SK-N-MC (cell line): ENCODE measurements around the gene CARMIL1.

Source experiments
- DNase-seq: peaks from one replicate; pipeline ENCODE4 v3.0.0-alpha.2; 2011; ENCODE audit warnings: low read depth, low spot score
- H3K27ac ChIP-seq: fragments of 200-600 bp; sonication (generic); 2 replicates; pipeline ENCODE4 v1.5.1; 2016; ENCODE audit warnings: mixed run types
- H3K36me3 ChIP-seq: fragments of 200-600 bp; sonication (generic); 2 replicates; pipeline ENCODE4 v1.6.1; 2017; ENCODE audit warnings: antibody characterized with exemption, low read length, mixed read lengths; ENCODE audit not compliant: insufficient read depth
- H3K4me3 ChIP-seq: fragments of 200-600 bp; sonication (generic); 2 replicates; pipeline ENCODE4 v1.5.1; 2016
- H3K9ac ChIP-seq: fragments of 200-600 bp; sonication (generic); 2 replicates; pipeline ENCODE4 v1.8.0; 2017; ENCODE audit warnings: mixed run types, mixed read lengths; ENCODE audit not compliant: insufficient read length
- H3K9me3 ChIP-seq: fragments of 200-600 bp; sonication (generic); 2 replicates; pipeline ENCODE4 v1.6.1; 2017; ENCODE audit warnings: low read depth, mild to moderate bottlenecking, antibody characterized with exemption, low read length, moderate library complexity, mixed read lengths
- EZH2 ChIP-seq: fragments of 200-600 bp; sonication (generic); IDR thresholded peaks from one replicate; pipeline ENCODE4 v1.6.1; 2017; ENCODE audit warnings: antibody characterized with exemption
- FOXP2 ChIP-seq: optimal IDR thresholded peaks from 2 replicates; pipeline ENCODE3; 2011; ENCODE audit warnings: mild to moderate bottlenecking, moderate library complexity; ENCODE audit not compliant: insufficient read depth; ENCODE audit errors: extremely low read length, control extremely low read depth
- POLR2AphosphoS5 ChIP-seq: IDR thresholded peaks from 2 replicates; pipeline ENCODE4 v1.6.1; 2012; ENCODE audit warnings: mild to moderate bottlenecking, low read depth, low read length, borderline replicate concordance

The CARMIL1 gene

GRCh38 chr6:25309886-25310285, 30.7 kb downstream of the CARMIL1 start:
- Histone ChIP-seq H3K36me3 (no peaks in the 10 kb centered on the region), H3K27ac (no peak overlapping the region), H3K4me3 (no peak overlapping the region), H3K9me3 (no peaks in the 10 kb centered on the region), H3K9ac (no peak overlapping the region)
- DNase-seq: no peak
- no peak for TF ChIP-seq EZH2
- TF ChIP-seq FOXP2: no peak
- no peak for TF ChIP-seq POLR2AphosphoS5

GRCh38 chr6:25311331-25311840, 32.2 kb downstream of the CARMIL1 start:
- Histone ChIP-seq H3K4me3 (no peak overlapping the region), H3K9me3 (no peaks in the 10 kb centered on the region), H3K9ac (no peak overlapping the region), H3K36me3 (no peaks in the 10 kb centered on the region), H3K27ac (no peak overlapping the region)
- DNase-seq: no peak
- TF ChIP-seq FOXP2 (no peak), EZH2 (no peak), POLR2AphosphoS5 (no peak)

GRCh38 chr6:25312034-25312620, 33.0 kb downstream of the CARMIL1 start:
- peak overlapping the region; percentile 40 for H3K27ac ChIP-seq
- H3K36me3 ChIP-seq: no peaks in the 10 kb centered on the region
- TF ChIP-seq POLR2AphosphoS5 (no peak), FOXP2 (no peak), EZH2 (no peak)
- H3K4me3 ChIP-seq: peak overlapping the region; percentile 30
- DNase-seq: peak; percentile 53
- no peak overlapping the region for H3K9ac ChIP-seq
- H3K9me3 ChIP-seq: no peaks in the 10 kb centered on the region

- Histone ChIP-seq H3K27ac (peak overlapping the region; percentile 40; the same call in 1 of the 2 replicates), H3K36me3 (no peaks in the 10 kb centered on the region), H3K9me3 (no peaks in the 10 kb centered on the region), H3K4me3 (peak overlapping the region; percentile 30), H3K9ac (no peak overlapping the region)
- TF ChIP-seq POLR2AphosphoS5 (no peak), FOXP2 (no peak), EZH2 (no peak)
- no peak for DNase-seq
Measured at GRCh38 chr6:25312703-25313102, 33.5 kb downstream of the CARMIL1 start.

- Histone ChIP-seq H3K36me3 (no peaks in the 10 kb centered on the region), H3K27ac (no peak overlapping the region), H3K4me3 (no peak overlapping the region), H3K9me3 (no peaks in the 10 kb centered on the region), H3K9ac (no peak overlapping the region)
- no peak for DNase-seq
- TF ChIP-seq EZH2 (no peak), POLR2AphosphoS5 (no peak), FOXP2 (no peak)
Measured at GRCh38 chr6:25314509-25315175, 35.5 kb downstream of the CARMIL1 start.

GRCh38 chr6:25315194-25316177, 36.3 kb downstream of the CARMIL1 start:
- Histone ChIP-seq H3K9me3 (no peaks in the 10 kb centered on the region), H3K9ac (no peak overlapping the region), H3K4me3 (no peak overlapping the region), H3K36me3 (no peaks in the 10 kb centered on the region), H3K27ac (no peak overlapping the region)
- no peak for TF ChIP-seq POLR2AphosphoS5
- no peak for TF ChIP-seq EZH2
- TF ChIP-seq FOXP2: no peak
- no peak for DNase-seq

GRCh38 chr6:25316626-25317025, 37.5 kb downstream of the CARMIL1 start:
- no peak for DNase-seq
- Histone ChIP-seq H3K9ac (no peak overlapping the region), H3K27ac (no peak overlapping the region), H3K9me3 (no peaks in the 10 kb centered on the region), H3K4me3 (no peak overlapping the region), H3K36me3 (no peaks in the 10 kb centered on the region)
- no peak for TF ChIP-seq FOXP2
- TF ChIP-seq POLR2AphosphoS5: no peak
- TF ChIP-seq EZH2: no peak

GRCh38 chr6:25318589-25318988, 39.4 kb downstream of the CARMIL1 start:
- no peak overlapping the region for H3K27ac ChIP-seq
- TF ChIP-seq FOXP2 (no peak), POLR2AphosphoS5 (no peak), EZH2 (no peak)
- no peaks in the 10 kb centered on the region for H3K36me3 ChIP-seq
- no peak for DNase-seq
- no peaks in the 10 kb centered on the region for H3K9me3 ChIP-seq
- no peak overlapping the region for H3K4me3 ChIP-seq
- no peak overlapping the region for H3K9ac ChIP-seq

GRCh38 chr6:25320459-25320858, 41.3 kb downstream of the CARMIL1 start:
- Histone ChIP-seq H3K9me3 (no peaks in the 10 kb centered on the region), H3K27ac (no peak overlapping the region), H3K9ac (no peak overlapping the region), H3K4me3 (no peak overlapping the region), H3K36me3 (no peaks in the 10 kb centered on the region)
- no peak for DNase-seq
- TF ChIP-seq FOXP2: no peak
- TF ChIP-seq EZH2: no peak
- TF ChIP-seq POLR2AphosphoS5: no peak
